H1 (cell line): ENCODE measurements around the gene OSBPL3. TPM values are rescaled to one million over a fixed set of nuclear protein-coding genes. Genes with fewer than 3 reads are reported as not detected.

Experiments
- CTCF ChIA-PET: fragments of 300-600 bp; sonication (Branson Sonifier 250); formaldehyde crosslinking; loops from one replicate; lab custom pipeline; 2021; ENCODE audit not compliant: partially characterized antibody; lab: Charles Lee
- POLR2A ChIA-PET: fragments of 300-600 bp; sonication (Branson Sonifier 250); formaldehyde crosslinking; loops from one replicate; lab custom pipeline; 2021; ENCODE audit warnings: inconsistent platforms; ENCODE audit not compliant: partially characterized antibody; lab: Charles Lee
- DNase-seq, 2 experiments: peaks; one replicate each; pipeline versions ENCODE4 v3.0.0 to v3.0.0-alpha.2; 2010 to 2022; ENCODE audit warnings: low spot score in 2 of 2, low read depth in 1 of 2, mixed read lengths in 1 of 2
- FAIRE-seq: peaks from 2 replicates; lab custom pipeline; 2011; peaks lifted over from hg19 to GRCh38; lab: Jason Lieb, UNC
- H2AFZ ChIP-seq: 2 replicates; pipeline ENCODE4 v1.8.1; 2012; ENCODE audit warnings: low read length, inconsistent platforms
- H2AK5ac ChIP-seq: 2 replicates; pipeline ENCODE4 v1.6.1; 2013; ENCODE audit warnings: low read depth, low read length
- H2BK120ac ChIP-seq: replicated peaks from 2 replicates; pipeline ENCODE3; 2013; ENCODE audit warnings: low read depth, low read length, inconsistent platforms
- H2BK12ac ChIP-seq: 2 replicates; pipeline ENCODE4 v1.6.1; 2013; ENCODE audit warnings: low read depth, low read length
- H2BK15ac ChIP-seq: 2 replicates; pipeline ENCODE4 v1.6.1; 2013; ENCODE audit warnings: low read length
- H2BK20ac ChIP-seq: 2 replicates; pipeline ENCODE4 v1.6.1; 2013; ENCODE audit warnings: low read length
- H2BK5ac ChIP-seq: 2 replicates; pipeline ENCODE4 v1.6.1; 2013; ENCODE audit warnings: low read depth, low read length
- H3K14ac ChIP-seq: 2 replicates; pipeline ENCODE4 v1.6.1; 2013; ENCODE audit warnings: inconsistent platforms; ENCODE audit not compliant: insufficient read length
- H3K18ac ChIP-seq: 2 replicates; pipeline ENCODE4 v1.6.1; 2013; ENCODE audit warnings: low read length; ENCODE audit errors: extremely low read depth
- H3K23ac ChIP-seq: 2 replicates; pipeline ENCODE4 v1.6.1; 2013; ENCODE audit warnings: inconsistent platforms; ENCODE audit not compliant: insufficient read length
- H3K23me2 ChIP-seq: 2 replicates; pipeline ENCODE4 v1.6.1; 2013; ENCODE audit warnings: low read depth, low read length
- H3K27ac ChIP-seq: 2 replicates; pipeline ENCODE4 v1.6.1; 2011; ENCODE audit warnings: low read depth, low read length, inconsistent platforms
- H3K27me3 ChIP-seq, 4 experiments: replicated peaks in 1 of 4; 1 replicate in 1 of 4; 2 replicates in 3 of 4; pipeline versions ENCODE4 v1.6.1 to v1.8.1; 2011 to 2013; ENCODE audit warnings: low read length in 3 of 4, mild to moderate bottlenecking in 3 of 4, inconsistent platforms in 2 of 4, mixed read lengths in 2 of 4, moderate library complexity in 1 of 4; ENCODE audit not compliant: control insufficient read depth in 3 of 4, insufficient read depth in 3 of 4; ENCODE audit errors: extremely low read depth in 1 of 4
- H3K36me3 ChIP-seq, 4 experiments: 2 replicates each; pipeline versions ENCODE4 v1.6.1 to v1.8.1; 2011 to 2013; ENCODE audit warnings: mild to moderate bottlenecking in 4 of 4, low read length in 3 of 4, moderate library complexity in 2 of 4, control low read depth in 1 of 4, inconsistent platforms in 1 of 4; ENCODE audit not compliant: insufficient read depth in 4 of 4, control insufficient read depth in 2 of 4
- H3K4ac ChIP-seq: replicated peaks from 2 replicates; pipeline ENCODE3; 2013; ENCODE audit warnings: low read length, low read depth, mixed read lengths, inconsistent platforms; ENCODE audit not compliant: insufficient read length
- H3K4me1 ChIP-seq, 4 experiments: replicated peaks in 1 of 4; 1 replicate in 1 of 4; 2 replicates in 3 of 4; pipeline versions ENCODE4 v1.6.1 to v1.8.1; 2011 to 2013; ENCODE audit warnings: low read length in 3 of 4, inconsistent platforms in 2 of 4, mixed read lengths in 1 of 4; ENCODE audit not compliant: insufficient read depth in 4 of 4, control insufficient read depth in 3 of 4
- H3K4me2 ChIP-seq, 2 experiments: 2 replicates each; pipeline versions ENCODE4 v1.6.1 to v1.8.1; 2011 to 2013; ENCODE audit warnings: low read depth in 2 of 2, low read length in 2 of 2, control low read depth in 1 of 2, inconsistent platforms in 1 of 2, mild to moderate bottlenecking in 1 of 2; ENCODE audit not compliant: insufficient read depth in 1 of 2
- H3K4me3 ChIP-seq, 4 experiments: fragments of 200-600, 300-600 bp in 1 of 4; sonication (generic), shearing (Covaris generic), sonication (Bioruptor Twin) in 1 of 4; 2 replicates each; pipeline versions ENCODE4 v1.5.1 to v1.8.1; 2011 to 2016; ENCODE audit warnings: low read length in 4 of 4, low read depth in 3 of 4, control low read depth in 2 of 4, inconsistent platforms in 2 of 4, mild to moderate bottlenecking in 2 of 4, mixed read lengths in 1 of 4, moderate library complexity in 1 of 4; ENCODE audit not compliant: insufficient read depth in 2 of 4; ENCODE audit errors: extremely low read depth in 1 of 4
- H3K56ac ChIP-seq: replicated peaks from 2 replicates; pipeline ENCODE3; 2013; ENCODE audit warnings: low read depth, mild to moderate bottlenecking, mixed read lengths, low read length, inconsistent platforms; ENCODE audit not compliant: insufficient read length
- H3K79me1 ChIP-seq: 2 replicates; pipeline ENCODE4 v1.6.1; 2013; ENCODE audit warnings: low read depth, low read length, control low read depth
- H3K79me2 ChIP-seq, 2 experiments: 2 replicates each; pipeline versions ENCODE4 v1.6.1 to v1.8.1; 2012 to 2013; ENCODE audit warnings: low read length in 2 of 2, mild to moderate bottlenecking in 2 of 2, inconsistent platforms in 1 of 2; ENCODE audit not compliant: insufficient read depth in 2 of 2, control insufficient read depth in 1 of 2
- H3K9ac ChIP-seq, 4 experiments: replicated peaks in 1 of 4; 1 replicate in 1 of 4; 2 replicates in 3 of 4; pipeline versions ENCODE4 v1.6.1 to v1.8.1; 2011 to 2013; ENCODE audit warnings: low read depth in 3 of 4, low read length in 3 of 4, control low read depth in 2 of 4, mild to moderate bottlenecking in 2 of 4, moderate library complexity in 2 of 4, inconsistent platforms in 1 of 4; ENCODE audit errors: extremely low read depth in 1 of 4
- H3K9me3 ChIP-seq, 2 experiments: 2 replicates each; pipeline versions ENCODE4 v1.6.1 to v1.8.1; 2012 to 2013; ENCODE audit warnings: mild to moderate bottlenecking in 2 of 2, moderate library complexity in 2 of 2, control low read depth in 1 of 2, inconsistent platforms in 1 of 2, low read depth in 1 of 2, low read length in 1 of 2, mixed read lengths in 1 of 2; ENCODE audit not compliant: insufficient read depth in 2 of 2
- H4K20me1 ChIP-seq, 2 experiments: replicated peaks in 1 of 2; 2 replicates each; pipeline versions ENCODE3 to v1.8.1; 2011 to 2013; ENCODE audit warnings: inconsistent platforms in 2 of 2, low read length in 2 of 2, mild to moderate bottlenecking in 1 of 2; ENCODE audit not compliant: insufficient read depth in 2 of 2, control insufficient read depth in 1 of 2
- H4K5ac ChIP-seq: 2 replicates; pipeline ENCODE4 v1.6.1; 2013; ENCODE audit warnings: low read length, low read depth, mixed read lengths, inconsistent platforms; ENCODE audit not compliant: insufficient read length
- H4K8ac ChIP-seq: 2 replicates; pipeline ENCODE4 v1.8.0; 2013; ENCODE audit warnings: mild to moderate bottlenecking, moderate library complexity, low read length, inconsistent platforms; ENCODE audit not compliant: insufficient read depth; ENCODE audit errors: extremely low read depth
- H4K91ac ChIP-seq: replicated peaks from 2 replicates; pipeline ENCODE3; 2013; ENCODE audit warnings: low read length, mixed read lengths, inconsistent platforms; ENCODE audit not compliant: insufficient read length
- CHD1 ChIP-seq: IDR thresholded peaks from 2 replicates; pipeline ENCODE4 v1.6.1; 2012; ENCODE audit warnings: low read depth, low read length, improper control_type of control experiment
- KDM5A ChIP-seq: fragments of 200-600 bp; IDR thresholded peaks from 2 replicates; pipeline ENCODE4 v1.7.1; 2012; ENCODE audit warnings: mild to moderate bottlenecking, low read length, inconsistent platforms, mixed read lengths
- POU5F1 ChIP-seq: IDR thresholded peaks from 2 replicates; pipeline ENCODE4 v1.6.1; 2011; ENCODE audit warnings: low read depth, mild to moderate bottlenecking, low read length, moderate library complexity
- RAD21 ChIP-seq, 2 experiments: IDR thresholded peaks in 1 of 2; conservative IDR thresholded peaks in 1 of 2; 2 replicates each; pipeline ENCODE4 v1.6.1; 2011; ENCODE audit warnings: low read depth in 2 of 2, low read length in 2 of 2, improper control_type of control experiment in 1 of 2, inconsistent platforms in 1 of 2, mild to moderate bottlenecking in 1 of 2, moderate library complexity in 1 of 2
- RFX5 ChIP-seq: IDR thresholded peaks from 2 replicates; pipeline ENCODE4 v1.6.1; 2011; ENCODE audit warnings: low read depth, low read length, improper control_type of control experiment, borderline replicate concordance
- SIRT6 ChIP-seq: IDR thresholded peaks from one replicate; pipeline ENCODE4 v1.7.1; 2012; ENCODE audit warnings: low read length, inconsistent platforms
- SP1 ChIP-seq: IDR thresholded peaks from 2 replicates; pipeline ENCODE4 v1.6.1; 2011; ENCODE audit warnings: low read depth, low read length
- SP2 ChIP-seq: IDR thresholded peaks from 2 replicates; pipeline ENCODE4 v1.6.1; 2012; ENCODE audit warnings: mild to moderate bottlenecking, low read length, inconsistent platforms
- TAF1 ChIP-seq: IDR thresholded peaks from 2 replicates; pipeline ENCODE4 v1.6.1; 2011; ENCODE audit warnings: mild to moderate bottlenecking, low read depth, low read length
- WGBS, 2 experiments: shearing (Covaris generic) in 1 of 2; methylation state at CpG; one replicate each; pipeline versions ENCODE4 v1.1.6 to v1.1.7; 2013 to 2015; ENCODE audit warnings: low lambda C conversion rate in 2 of 2, mixed read lengths in 2 of 2, inconsistent platforms in 1 of 2, low coverage in 1 of 2, missing lambda C conversion rate in 1 of 2; ENCODE audit not compliant: insufficient replicate concordance in 2 of 2, insufficient coverage in 1 of 2, insufficient read length in 1 of 2; ENCODE audit errors: extremely low coverage in 1 of 2, missing lambda C conversion rate in 1 of 2; 5-methylcytosine and 5-hydroxymethylcytosine counted together
- polyA plus RNA-seq, 7 experiments: library from polyadenylated mRNA; depleted of rRNA in 3 of 7; stranded (reverse) in 5 of 7; unstranded in 2 of 7; fragments of >200 nt in 5 of 7; fragments of 200-250 nt in 2 of 7; gene quantifications; 1 replicate in 5 of 7; 2 replicates in 1 of 7; 4 replicates in 1 of 7; pipeline versions ENCODE4 v1.2.1 to v1.2.3, GENCODE V29; 2011 to 2013; ENCODE audit warnings: missing spikeins in 2 of 7, mixed read lengths in 2 of 7
- total RNA-seq: library from RNA; stranded (reverse); fragmentation: NEBNext Ultra II Directional; extraction: Animal tissue kit (Norgen Biotek cat#: 25700); gene quantifications from 2 replicates; pipeline ENCODE4 v1.2.1, GENCODE V29; 2021
- TF ChIP-seq, protein P1 (sequence below): IDR thresholded peaks from 2 replicates; pipeline ENCODE4 v1.6.1; 2011; ENCODE audit warnings: low read depth, mild to moderate bottlenecking, low read length; ENCODE audit not compliant: insufficient read depth

OSBPL3 gene
- total and polyA plus RNA-seq, 2 of the 8 experiments (the other 6 are each of a cell fraction or from before 2014, with no cell fraction given): 2.8 to 13.9 TPM

DNA sequence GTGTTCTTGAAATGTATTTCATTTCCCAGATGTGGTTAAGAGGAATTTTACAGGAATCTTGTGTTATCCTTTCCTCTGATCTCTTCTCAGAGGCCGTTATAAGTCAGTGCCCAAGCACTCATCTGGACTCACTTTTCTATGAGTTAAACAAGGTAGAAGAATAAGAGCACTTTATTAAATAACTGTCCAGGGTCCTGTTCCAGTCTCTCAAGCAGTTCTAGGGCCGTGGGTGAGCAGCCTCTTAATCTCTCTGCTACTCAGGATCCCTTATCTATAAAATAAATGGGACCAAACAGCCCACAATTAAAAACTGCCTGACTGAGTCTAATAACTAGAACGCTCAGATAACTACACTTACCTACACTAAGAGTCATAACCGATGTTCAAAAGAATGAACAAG is 111.2 kb downstream of the OSBPL3 start:
- H2BK12ac ChIP-seq: no peak overlapping the region
- 58% methylated on average over 4 of the region's 4 CpGs; no CpG with 5 or more reads in 1 of the 2 experiments for WGBS, 2 experiments
- POLR2A ChIA-PET: no interaction called here
- no peak overlapping the region for H3K56ac ChIP-seq
- no peak overlapping the region for H2BK5ac ChIP-seq
- no peak overlapping the region for H2BK15ac ChIP-seq
- 0 out of 7 replicates have a peak, but pooled peaks cover 0 to 2% (median 0%) of the 10 kb centered on the region in 4 experiments for H3K4me1 ChIP-seq
- H4K5ac ChIP-seq: no peak overlapping the region
- H2BK120ac ChIP-seq: no peak overlapping the region
- H3K27me3 ChIP-seq: no peaks in the 10 kb centered on the region
- H3K23ac ChIP-seq: no peak overlapping the region
- DNase-seq (no peak), FAIRE-seq (no peak)
- H3K36me3 ChIP-seq: no peaks in the 10 kb centered on the region
- H4K20me1 ChIP-seq: peaks cover 0 to 2% of the 10 kb centered on the region in 2 experiments
- H4K8ac ChIP-seq: no peak overlapping the region
- no peak overlapping the region for H2AFZ ChIP-seq
- no peaks in the 10 kb centered on the region for H3K79me1 ChIP-seq
- H3K4me3 ChIP-seq: no peak overlapping the region
- no peak overlapping the region for H3K27ac ChIP-seq
- H3K79me2 ChIP-seq: no peaks in the 10 kb centered on the region
- CTCF ChIA-PET: interaction anchor here (0.8 kb wide), 1 partner anchor 13 kb away, joined by 4 read pairs; no protein-coding TSS in a partner anchor
- no peak overlapping the region for H2AK5ac ChIP-seq
- no peak overlapping the region for H2BK20ac ChIP-seq
- H3K4ac ChIP-seq: no peak overlapping the region
- H4K91ac ChIP-seq: no peak overlapping the region
- H3K18ac ChIP-seq: no peak overlapping the region
- no peak overlapping the region for H3K4me2 ChIP-seq
- H3K14ac ChIP-seq: no peak overlapping the region
- H3K9me3 ChIP-seq: no peaks in the 10 kb centered on the region
- no peak for TF ChIP-seq SP2
- TF ChIP-seq CHD1: no peak
- TF ChIP-seq SP1: no peak
- TF ChIP-seq SIRT6: no peak
- no peak for TF ChIP-seq RFX5
- TF ChIP-seq POU5F1: no peak
- TF ChIP-seq KDM5A: no peak
- no peak for TF ChIP-seq RAD21 (IDR thresholded peaks at IDR 0.05 in 1 of 2, conservative IDR thresholded peaks at IDR 0.05 in 1 of 2; ENCODE audit: low read depth in 2 of 2, low read length in 2 of 2)
- no peak for TF ChIP-seq TAF1
- TF ChIP-seq, protein P1, sequence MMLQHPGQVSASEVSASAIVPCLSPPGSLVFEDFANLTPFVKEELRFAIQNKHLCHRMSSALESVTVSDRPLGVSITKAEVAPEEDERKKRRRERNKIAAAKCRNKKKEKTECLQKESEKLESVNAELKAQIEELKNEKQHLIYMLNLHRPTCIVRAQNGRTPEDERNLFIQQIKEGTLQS: no peak
- TF ChIP-seq, all 59 proteins: peak for 0
- Histone ChIP-seq H3K23me2 (no peaks in the 10 kb centered on the region; the same call in 1 of the 2 replicates), H3K9ac (no peak overlapping the region)
